Embryonic facial prominence (tissue), 1 donor: Measurements from ENCODE around the gene RDH11.
"Not testable (repeated sequence)": the region's sequence is repeated elsewhere in the genome, so short reads cannot be mapped to it uniquely, and the experiment has no call there.

Experiments
- DNase-seq: peaks from one replicate; pipeline ENCODE4 v3.0.0-alpha.2; 2016; ENCODE audit errors: extremely low spot score

Gene RDH11

GRCh38 chr14:67695394-67695949, at the start of gene RDH11:
Gene RDH11, minus strand, starts transcription at chr14:67695764. Its CDS starts 61 bp downstream, at chr14:67695703.
- peak; percentile 92 for DNase-seq

GRCh38 chr14:67744046-67744445, 48.5 kb upstream of the RDH11 start:
- DNase-seq, result no peak

GRCh38 chr14:67738740-67739504, 43.4 kb upstream of the RDH11 start:
- DNase-seq, result no peak

GRCh38 chr14:67736771-67737170, 41.2 kb upstream of the RDH11 start:
- no peak for DNase-seq

GRCh38 chr14:67735336-67736147, 40.0 kb upstream of the RDH11 start:
- DNase-seq, result no peak

- DNase-seq, result no peak
These were observed 39.1 kb upstream of the RDH11 start for GRCh38 chr14:67734675-67735074.

GRCh38 chr14:67733616-67734015, 38.1 kb upstream of the RDH11 start:
- no peak for DNase-seq

- DNase-seq, result no peak
These were observed 33.7 kb upstream of the RDH11 start for GRCh38 chr14:67729072-67729885.

- DNase-seq, result no peak
These were observed 32.7 kb upstream of the RDH11 start for GRCh38 chr14:67728258-67728657.

GRCh38 chr14:67727361-67727760, 31.8 kb upstream of the RDH11 start:
- DNase-seq, result no peak

- no peak for DNase-seq
These were observed 29.6 kb upstream of the RDH11 start for GRCh38 chr14:67725171-67725570.

GRCh38 chr14:67722293-67722692, 26.7 kb upstream of the RDH11 start:
- no peak for DNase-seq

- no peak for DNase-seq
These were observed 26.3 kb upstream of the RDH11 start for GRCh38 chr14:67721875-67722274.

GRCh38 chr14:67719866-67720265, 24.3 kb upstream of the RDH11 start:
- no peak for DNase-seq

- not testable (repeated sequence) for DNase-seq
These were observed 23.8 kb upstream of the RDH11 start for GRCh38 chr14:67719385-67719784.

- no peak for DNase-seq
These were observed 22.7 kb upstream of the RDH11 start for GRCh38 chr14:67718265-67718664.

GRCh38 chr14:67717048-67717447, 21.5 kb upstream of the RDH11 start:
- no peak for DNase-seq

- no peak for DNase-seq
These were observed 14.6 kb upstream of the RDH11 start for GRCh38 chr14:67710209-67710608.

GRCh38 chr14:67709796-67710195, 14.2 kb upstream of the RDH11 start:
- DNase-seq, result not testable (repeated sequence)

- not testable (repeated sequence) for DNase-seq
These were observed 13.8 kb upstream of the RDH11 start for GRCh38 chr14:67709346-67709745.

- no peak for DNase-seq
These were observed 9.6 kb upstream of the RDH11 start for GRCh38 chr14:67705211-67705610.
